Stomach (tissue), 4 donors: ENCODE measurements around the gene RNU1-3.
"Not testable (repeated sequence)": the region's sequence is repeated elsewhere in the genome, so short reads cannot be mapped to it uniquely, and the experiment has no call there.

Source experiments
- CTCF ChIP-seq, 7 experiments: fragments of 450-650 bp in 4 of 7; fragments of 200-600 bp in 3 of 7; sonication (generic) in 3 of 7; IDR thresholded peaks; one replicate each; pipeline ENCODE4 v1.5.1; 2016 to 2019; ENCODE audit warnings: antibody characterized with exemption in 7 of 7, control low read depth in 2 of 7, mild to moderate bottlenecking in 1 of 7
- POLR2A ChIP-seq, 4 donors: fragments of 450-650 bp; IDR thresholded peaks; one replicate each; pipeline ENCODE4 v1.6.1; 2016; ENCODE audit warnings: antibody characterized with exemption in 4 of 4, control low read depth in 2 of 4, mild to moderate bottlenecking in 1 of 4, moderate library complexity in 1 of 4

- TF ChIP-seq CTCF, POLR2A (IDR thresholded peaks at IDR 0.05): not testable (repeated sequence)
Observed at GRCh38 chr1:16690971-16691682, 24.4 kb upstream of the RNU1-3 start.
